HepG2 (cell line): Measurements from ENCODE around the gene FNDC3A. TPM values are rescaled to one million over a fixed set of nuclear protein-coding genes. Genes with fewer than 3 reads are reported as not detected.

ENCODE experiments used
- CBX5 ChIP-seq: sonication (generic); formaldehyde crosslinking; IDR thresholded peaks from 2 replicates; pipeline ENCODE4 v1.4.0; 2020; ENCODE audit warnings: missing genetic modification reagents, borderline replicate concordance
- CCAR2 ChIP-seq: fragments of 200-400 bp; formaldehyde crosslinking; optimal IDR thresholded peaks from 2 replicates; pipeline ENCODE3; 2018; ENCODE audit warnings: low read depth, mild to moderate bottlenecking, low read length, moderate library complexity
- DPF2 ChIP-seq: sonication (generic); formaldehyde crosslinking; IDR thresholded peaks from 2 replicates; pipeline ENCODE4 v1.4.0; 2020; ENCODE audit warnings: mild to moderate bottlenecking, low read depth, missing genetic modification reagents, borderline replicate concordance
- EED ChIP-seq: sonication (generic); formaldehyde crosslinking; IDR thresholded peaks from 2 replicates; pipeline ENCODE4 v1.5.0; 2020; ENCODE audit warnings: mild to moderate bottlenecking, missing genetic modification reagents
- FOSL2 ChIP-seq: sonication (generic); formaldehyde crosslinking; IDR thresholded peaks from 2 replicates; pipeline ENCODE4 v1.4.0; 2020; ENCODE audit warnings: missing genetic modification reagents
- HMGA1 ChIP-seq: sonication (generic); formaldehyde crosslinking; conservative IDR thresholded peaks from 2 replicates; pipeline ENCODE4 v1.4.0; 2020; ENCODE audit warnings: missing genetic modification reagents
- KDM4B ChIP-seq: sonication (generic); formaldehyde crosslinking; IDR thresholded peaks from 2 replicates; pipeline ENCODE4 v1.4.0; 2020; ENCODE audit warnings: missing genetic modification reagents
- KLF12 ChIP-seq: sonication (generic); formaldehyde crosslinking; IDR thresholded peaks from 2 replicates; pipeline ENCODE4 v1.4.0; 2020; ENCODE audit warnings: missing genetic modification reagents, borderline replicate concordance
- MTF2 ChIP-seq: sonication (generic); formaldehyde crosslinking; IDR thresholded peaks from 2 replicates; pipeline ENCODE4 v1.5.0; 2020; ENCODE audit warnings: missing genetic modification reagents, borderline replicate concordance
- SNAPC2 ChIP-seq: sonication (generic); formaldehyde crosslinking; IDR thresholded peaks from 2 replicates; pipeline ENCODE4 v1.8.1; 2022; ENCODE audit warnings: mild to moderate bottlenecking, missing genetic modification reagents
- SP4 ChIP-seq: sonication (generic); formaldehyde crosslinking; IDR thresholded peaks from 2 replicates; pipeline ENCODE4 v1.8.1; 2023; ENCODE audit warnings: mild to moderate bottlenecking, missing genetic modification reagents
- ZNF543 ChIP-seq: sonication (generic); formaldehyde crosslinking; IDR thresholded peaks from 2 replicates; pipeline ENCODE4 v1.4.0; 2020; ENCODE audit warnings: mild to moderate bottlenecking, missing genetic modification reagents
- ZNF589 ChIP-seq: sonication (generic); formaldehyde crosslinking; conservative IDR thresholded peaks from 2 replicates; pipeline ENCODE4 v1.8.0; 2022; ENCODE audit warnings: mild to moderate bottlenecking, moderate library complexity, missing genetic modification reagents
- ZNF644 ChIP-seq: IDR thresholded peaks from 2 replicates; pipeline ENCODE4 v1.6.1; 2016; ENCODE audit warnings: low read depth
- polyA plus RNA-seq, 8 experiments: library from polyadenylated mRNA; depleted of rRNA in 3 of 8; stranded (reverse) in 7 of 8; unstranded in 1 of 8; fragments of >200 nt; fragmentation: Illumina TruSeq in 4 of 8; extraction: Trizol in 4 of 8; gene quantifications; 2 replicates each; pipeline versions ENCODE4 v1.2.1 to v1.2.3, GENCODE V29; 2011 to 2016; ENCODE audit warnings: low read depth in 4 of 8, missing spikeins in 1 of 8, mixed read lengths in 1 of 8; ENCODE audit not compliant: insufficient read depth in 1 of 8
- total RNA-seq, 5 experiments: library from RNA; depleted of rRNA; stranded (reverse); fragments of >200 nt; fragmentation: Illumina TruSeq; extraction: Trizol; gene quantifications; 2 replicates each; pipeline ENCODE4 v1.2.3, GENCODE V29; 2016; ENCODE audit warnings: low read depth in 1 of 5
- TF ChIP-seq, protein P1 (sequence below): sonication (generic); formaldehyde crosslinking; IDR thresholded peaks from 2 replicates; pipeline ENCODE4 v1.8.0; 2022; ENCODE audit warnings: mild to moderate bottlenecking, missing genetic modification reagents, moderate library complexity
- TF ChIP-seq, protein P2 (sequence below): sonication (generic); formaldehyde crosslinking; IDR thresholded peaks from 2 replicates; pipeline ENCODE4 v1.5.0; 2020; ENCODE audit warnings: mild to moderate bottlenecking, missing genetic modification reagents, moderate library complexity
- TF ChIP-seq, protein P3 (sequence below): sonication (generic); formaldehyde crosslinking; IDR thresholded peaks from 2 replicates; pipeline ENCODE4 v1.8.1; 2023; ENCODE audit warnings: mild to moderate bottlenecking, inconsistent platforms, moderate library complexity, missing genetic modification reagents, borderline replicate concordance
- TF ChIP-seq, protein P4 (sequence below): sonication (generic); formaldehyde crosslinking; IDR thresholded peaks from 2 replicates; pipeline ENCODE4 v1.8.0; 2022; ENCODE audit warnings: mild to moderate bottlenecking, missing genetic modification reagents, moderate library complexity
- TF ChIP-seq, protein P5 (sequence below): sonication (generic); formaldehyde crosslinking; conservative IDR thresholded peaks from 2 replicates; pipeline ENCODE4 v1.8.0; 2022; ENCODE audit warnings: missing genetic modification reagents
- TF ChIP-seq, protein P6 (sequence below): sonication (generic); formaldehyde crosslinking; IDR thresholded peaks from 2 replicates; pipeline ENCODE4 v1.5.1; 2020; ENCODE audit warnings: missing genetic modification reagents, mild to moderate bottlenecking, borderline replicate concordance

The FNDC3A gene
- total and polyA plus RNA-seq, 2 of the 13 experiments (the other 11 are each of a cell fraction or from before 2014, with no cell fraction given) = 36.7 to 39.3 TPM

DNA sequence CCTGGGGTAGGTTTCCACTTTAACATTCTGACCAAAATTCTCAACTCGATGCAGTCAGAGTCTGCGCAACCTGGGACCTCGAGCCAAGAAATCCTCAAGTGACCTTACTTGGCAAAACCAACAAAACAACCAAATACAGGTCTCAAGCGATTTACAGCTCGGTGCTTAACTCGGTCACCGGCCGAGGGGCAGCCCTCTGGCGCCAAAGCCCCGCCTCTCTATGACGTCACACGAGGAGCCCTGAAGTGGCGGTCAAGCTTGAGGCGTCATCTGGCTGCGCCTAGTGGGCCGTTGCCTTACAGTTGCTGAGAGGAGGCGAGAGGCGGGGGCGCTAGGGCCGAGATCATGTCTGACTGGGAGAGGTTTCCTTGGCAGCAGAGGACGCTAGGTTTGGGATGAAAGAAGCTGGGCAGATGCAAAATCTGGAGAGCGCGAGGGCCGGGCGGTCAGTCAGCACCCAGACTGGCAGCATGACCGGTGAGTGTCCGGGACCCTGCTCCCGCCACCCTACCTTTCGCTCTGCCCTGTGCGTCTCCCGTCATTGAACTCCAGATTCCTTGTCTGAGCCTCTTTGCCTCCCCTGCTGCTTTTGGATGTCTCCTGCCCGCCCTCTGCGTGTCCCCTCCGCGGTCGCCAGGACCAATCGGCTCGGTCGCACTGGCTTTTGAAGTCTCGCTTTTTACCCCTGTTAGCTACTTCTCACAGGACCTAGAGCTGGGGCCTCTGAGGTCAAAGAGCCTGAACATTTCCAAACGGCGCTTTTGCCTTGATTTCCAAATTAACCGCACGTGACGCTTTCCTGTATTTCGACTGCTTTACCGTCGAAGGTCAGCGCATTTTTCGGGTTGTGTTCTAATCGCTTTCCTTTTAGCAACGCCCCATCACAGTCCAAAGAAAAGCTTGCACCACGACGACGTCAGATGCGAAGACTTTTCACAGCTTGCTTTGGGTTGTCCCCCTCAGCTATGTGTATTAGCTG is 272.2 kb downstream of the FNDC3A start, which contains the start of gene CDADC1 (continued):
- TF ChIP-seq, protein P1, sequence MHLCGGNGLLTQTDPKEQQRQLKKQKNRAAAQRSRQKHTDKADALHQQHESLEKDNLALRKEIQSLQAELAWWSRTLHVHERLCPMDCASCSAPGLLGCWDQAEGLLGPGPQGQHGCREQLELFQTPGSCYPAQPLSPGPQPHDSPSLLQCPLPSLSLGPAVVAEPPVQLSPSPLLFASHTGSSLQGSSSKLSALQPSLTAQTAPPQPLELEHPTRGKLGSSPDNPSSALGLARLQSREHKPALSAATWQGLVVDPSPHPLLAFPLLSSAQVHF = no peak
- no peak for TF ChIP-seq EED
- TF ChIP-seq, protein P2, sequence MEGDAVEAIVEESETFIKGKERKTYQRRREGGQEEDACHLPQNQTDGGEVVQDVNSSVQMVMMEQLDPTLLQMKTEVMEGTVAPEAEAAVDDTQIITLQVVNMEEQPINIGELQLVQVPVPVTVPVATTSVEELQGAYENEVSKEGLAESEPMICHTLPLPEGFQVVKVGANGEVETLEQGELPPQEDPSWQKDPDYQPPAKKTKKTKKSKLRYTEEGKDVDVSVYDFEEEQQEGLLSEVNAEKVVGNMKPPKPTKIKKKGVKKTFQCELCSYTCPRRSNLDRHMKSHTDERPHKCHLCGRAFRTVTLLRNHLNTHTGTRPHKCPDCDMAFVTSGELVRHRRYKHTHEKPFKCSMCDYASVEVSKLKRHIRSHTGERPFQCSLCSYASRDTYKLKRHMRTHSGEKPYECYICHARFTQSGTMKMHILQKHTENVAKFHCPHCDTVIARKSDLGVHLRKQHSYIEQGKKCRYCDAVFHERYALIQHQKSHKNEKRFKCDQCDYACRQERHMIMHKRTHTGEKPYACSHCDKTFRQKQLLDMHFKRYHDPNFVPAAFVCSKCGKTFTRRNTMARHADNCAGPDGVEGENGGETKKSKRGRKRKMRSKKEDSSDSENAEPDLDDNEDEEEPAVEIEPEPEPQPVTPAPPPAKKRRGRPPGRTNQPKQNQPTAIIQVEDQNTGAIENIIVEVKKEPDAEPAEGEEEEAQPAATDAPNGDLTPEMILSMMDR = peak; percentile 57
- TF ChIP-seq ZNF644 (CRISPR knock-in tag) = no peak
- peak; percentile 64 for TF ChIP-seq FOSL2 (CRISPR knock-in tag)
- TF ChIP-seq, protein P3, sequence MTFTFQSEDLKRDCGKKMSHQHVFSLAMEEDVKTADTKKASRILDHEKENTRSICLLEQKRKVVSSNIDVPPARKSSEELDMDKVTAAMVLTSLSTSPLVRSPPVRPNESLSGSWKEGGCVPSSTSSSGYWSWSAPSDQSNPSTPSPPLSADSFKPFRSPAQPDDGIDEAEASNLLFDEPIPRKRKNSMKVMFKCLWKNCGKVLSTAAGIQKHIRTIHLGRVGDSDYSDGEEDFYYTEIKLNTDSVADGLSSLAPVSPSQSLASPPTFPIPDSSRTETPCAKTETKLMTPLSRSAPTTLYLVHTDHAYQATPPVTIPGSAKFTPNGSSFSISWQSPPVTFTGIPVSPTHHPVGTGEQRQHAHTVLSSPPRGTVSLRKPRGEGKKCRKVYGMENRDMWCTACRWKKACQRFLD (CRISPR knock-in tag) = no peak
- TF ChIP-seq SNAPC2 (CRISPR knock-in tag) = no peak
- no peak for TF ChIP-seq ZNF543 (CRISPR knock-in tag)
- no peak for TF ChIP-seq DPF2 (CRISPR knock-in tag)
- peak; percentile 60; the same call in 1 of the 2 replicates for TF ChIP-seq CBX5 (CRISPR knock-in tag)
- TF ChIP-seq, protein P4, sequence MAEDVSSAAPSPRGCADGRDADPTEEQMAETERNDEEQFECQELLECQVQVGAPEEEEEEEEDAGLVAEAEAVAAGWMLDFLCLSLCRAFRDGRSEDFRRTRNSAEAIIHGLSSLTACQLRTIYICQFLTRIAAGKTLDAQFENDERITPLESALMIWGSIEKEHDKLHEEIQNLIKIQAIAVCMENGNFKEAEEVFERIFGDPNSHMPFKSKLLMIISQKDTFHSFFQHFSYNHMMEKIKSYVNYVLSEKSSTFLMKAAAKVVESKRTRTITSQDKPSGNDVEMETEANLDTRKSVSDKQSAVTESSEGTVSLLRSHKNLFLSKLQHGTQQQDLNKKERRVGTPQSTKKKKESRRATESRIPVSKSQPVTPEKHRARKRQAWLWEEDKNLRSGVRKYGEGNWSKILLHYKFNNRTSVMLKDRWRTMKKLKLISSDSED = no peak
- TF ChIP-seq, protein P5, sequence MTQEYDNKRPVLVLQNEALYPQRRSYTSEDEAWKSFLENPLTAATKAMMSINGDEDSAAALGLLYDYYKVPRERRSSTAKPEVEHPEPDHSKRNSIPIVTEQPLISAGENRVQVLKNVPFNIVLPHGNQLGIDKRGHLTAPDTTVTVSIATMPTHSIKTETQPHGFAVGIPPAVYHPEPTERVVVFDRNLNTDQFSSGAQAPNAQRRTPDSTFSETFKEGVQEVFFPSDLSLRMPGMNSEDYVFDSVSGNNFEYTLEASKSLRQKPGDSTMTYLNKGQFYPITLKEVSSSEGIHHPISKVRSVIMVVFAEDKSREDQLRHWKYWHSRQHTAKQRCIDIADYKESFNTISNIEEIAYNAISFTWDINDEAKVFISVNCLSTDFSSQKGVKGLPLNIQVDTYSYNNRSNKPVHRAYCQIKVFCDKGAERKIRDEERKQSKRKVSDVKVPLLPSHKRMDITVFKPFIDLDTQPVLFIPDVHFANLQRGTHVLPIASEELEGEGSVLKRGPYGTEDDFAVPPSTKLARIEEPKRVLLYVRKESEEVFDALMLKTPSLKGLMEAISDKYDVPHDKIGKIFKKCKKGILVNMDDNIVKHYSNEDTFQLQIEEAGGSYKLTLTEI (CRISPR knock-in tag) = no peak
- TF ChIP-seq CCAR2 = no peak
- no peak for TF ChIP-seq ZNF589 (CRISPR knock-in tag)
- peak; percentile 82; the same call in 1 of the 2 replicates for TF ChIP-seq SP4
- TF ChIP-seq HMGA1 (CRISPR knock-in tag) = no peak
- TF ChIP-seq KLF12 = no peak
- 0 out of 2 replicates have a peak, but pooled peaks have one; percentile 52 for TF ChIP-seq KDM4B
- TF ChIP-seq, protein P6, sequence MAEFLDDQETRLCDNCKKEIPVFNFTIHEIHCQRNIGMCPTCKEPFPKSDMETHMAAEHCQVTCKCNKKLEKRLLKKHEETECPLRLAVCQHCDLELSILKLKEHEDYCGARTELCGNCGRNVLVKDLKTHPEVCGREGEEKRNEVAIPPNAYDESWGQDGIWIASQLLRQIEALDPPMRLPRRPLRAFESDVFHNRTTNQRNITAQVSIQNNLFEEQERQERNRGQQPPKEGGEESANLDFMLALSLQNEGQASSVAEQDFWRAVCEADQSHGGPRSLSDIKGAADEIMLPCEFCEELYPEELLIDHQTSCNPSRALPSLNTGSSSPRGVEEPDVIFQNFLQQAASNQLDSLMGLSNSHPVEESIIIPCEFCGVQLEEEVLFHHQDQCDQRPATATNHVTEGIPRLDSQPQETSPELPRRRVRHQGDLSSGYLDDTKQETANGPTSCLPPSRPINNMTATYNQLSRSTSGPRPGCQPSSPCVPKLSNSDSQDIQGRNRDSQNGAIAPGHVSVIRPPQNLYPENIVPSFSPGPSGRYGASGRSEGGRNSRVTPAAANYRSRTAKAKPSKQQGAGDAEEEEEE = no peak
- no peak for TF ChIP-seq MTF2 (CRISPR knock-in tag)
